Measurements from ENCODE around the gene SPACA9. TPM values are rescaled to one million over a fixed set of nuclear protein-coding genes. Genes with fewer than 3 reads are reported as not detected.

The SPACA9 gene
- total RNA-seq, 1 experiment from 2014 or later = 1.3 TPM

DNA sequence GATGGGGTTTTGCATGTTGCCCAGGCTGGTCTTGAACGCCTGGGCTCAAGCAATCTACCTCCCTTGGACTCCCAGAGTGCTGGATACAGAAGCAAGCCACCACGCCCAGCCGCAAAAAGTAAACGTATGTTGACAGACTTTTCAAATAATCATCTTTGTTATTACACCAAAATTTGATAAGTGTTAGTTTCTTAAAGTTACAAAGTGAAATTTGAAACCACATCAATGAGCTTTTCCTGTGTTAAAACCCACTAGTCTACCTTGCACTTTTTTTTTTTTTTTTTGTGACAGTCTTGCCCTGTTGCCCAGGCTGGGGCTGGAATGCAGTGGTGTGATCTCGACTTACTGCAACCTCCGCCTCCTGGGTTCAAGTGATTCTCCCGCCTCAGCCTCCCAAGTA is 29.9 kb downstream of the SPACA9 start:
- Histone ChIP-seq H3K79me2 (ENCODE audit: insufficient read depth, low read length) (no peaks in the 10 kb centered on the region), H2BK15ac (ENCODE audit: low read depth, low read length) (no peak overlapping the region), H3K14ac (ENCODE audit: insufficient read depth, low read length) (no peak overlapping the region), H3T11ph (ENCODE audit: low read length) (no peak overlapping the region), H3K27ac (ENCODE audit: insufficient read length, low read depth, low read length) (no peak overlapping the region), H4K8ac (replicated peaks; ENCODE audit: insufficient read length, low read depth, low read length) (no peak overlapping the region), H2AFZ (ENCODE audit: low read length) (no peak overlapping the region), H3K4me1 (ENCODE audit: insufficient read depth, low read length) (no peaks in the 10 kb centered on the region; the same call in 1 of the 2 replicates), H2AK5ac (ENCODE audit: insufficient read length, low read length) (no peak overlapping the region), H2BK5ac (ENCODE audit: insufficient read length, low read length) (no peak overlapping the region), H2BK12ac (ENCODE audit: insufficient read length, low read depth, low read length) (no peak overlapping the region), H3K27me3 (ENCODE audit: insufficient read depth, low read length) (no peaks in the 10 kb centered on the region), H3K9ac (ENCODE audit: extremely low read depth, insufficient read length, low read length) (no peak overlapping the region), H2BK20ac (ENCODE audit: low read depth, low read length, poor library complexity, severe bottlenecking) (no peak overlapping the region), H3K56ac (ENCODE audit: insufficient read length, low read depth, low read length) (no peak overlapping the region), H3K4me2 (ENCODE audit: insufficient read depth, insufficient read length, low read length) (no peak overlapping the region), H3K4ac (ENCODE audit: low read depth, low read length) (no peak overlapping the region), H3K79me1 (ENCODE audit: insufficient read depth, low read depth, low read length, poor library complexity, severe bottlenecking) (no peaks in the 10 kb centered on the region), H4K91ac (ENCODE audit: insufficient read length, low read depth, low read length) (no peak overlapping the region), H4K20me1 (ENCODE audit: control insufficient read depth, insufficient read depth, insufficient read length) (no peaks in the 10 kb centered on the region), H4K5ac (ENCODE audit: insufficient read length, low read depth, low read length) (no peak overlapping the region), H3K23me2 (ENCODE audit: insufficient read length, low read depth, low read length, poor library complexity, severe bottlenecking) (no peaks in the 10 kb centered on the region), H3K18ac (ENCODE audit: insufficient read length, low read depth, low read length) (no peak overlapping the region), H3K23ac (ENCODE audit: insufficient read length, low read depth, low read length) (no peak overlapping the region), H3K9me3 (ENCODE audit: control insufficient read depth, low read depth, low read length) (no peaks in the 10 kb centered on the region), H2BK120ac (ENCODE audit: low read depth, low read length, poor library complexity, severe bottlenecking) (no peak overlapping the region)
- no peak for DNase-seq
- Mint-ChIP-seq H3K9me3 (no peaks in the 10 kb centered on the region), H3K27ac (no peak overlapping the region), H3K36me3 (ENCODE audit: insufficient read depth in 1 of 3, low read depth in 3 of 3) (peaks cover 12 to 37% (median 30%) of the 10 kb centered on the region in 3 experiments), H3K27me3 (ENCODE audit: low read depth) (no peaks in the 10 kb centered on the region), H3K4me3 (no peak overlapping the region), H3K4me1 (peaks cover 12% of the 10 kb centered on the region in 2 experiments)
- no CpG with 5 or more reads among the region's 7 CpGs for WGBS (ENCODE audit: extremely low coverage, insufficient read length, low lambda C conversion rate)
- TF ChIP-seq, protein P1, sequence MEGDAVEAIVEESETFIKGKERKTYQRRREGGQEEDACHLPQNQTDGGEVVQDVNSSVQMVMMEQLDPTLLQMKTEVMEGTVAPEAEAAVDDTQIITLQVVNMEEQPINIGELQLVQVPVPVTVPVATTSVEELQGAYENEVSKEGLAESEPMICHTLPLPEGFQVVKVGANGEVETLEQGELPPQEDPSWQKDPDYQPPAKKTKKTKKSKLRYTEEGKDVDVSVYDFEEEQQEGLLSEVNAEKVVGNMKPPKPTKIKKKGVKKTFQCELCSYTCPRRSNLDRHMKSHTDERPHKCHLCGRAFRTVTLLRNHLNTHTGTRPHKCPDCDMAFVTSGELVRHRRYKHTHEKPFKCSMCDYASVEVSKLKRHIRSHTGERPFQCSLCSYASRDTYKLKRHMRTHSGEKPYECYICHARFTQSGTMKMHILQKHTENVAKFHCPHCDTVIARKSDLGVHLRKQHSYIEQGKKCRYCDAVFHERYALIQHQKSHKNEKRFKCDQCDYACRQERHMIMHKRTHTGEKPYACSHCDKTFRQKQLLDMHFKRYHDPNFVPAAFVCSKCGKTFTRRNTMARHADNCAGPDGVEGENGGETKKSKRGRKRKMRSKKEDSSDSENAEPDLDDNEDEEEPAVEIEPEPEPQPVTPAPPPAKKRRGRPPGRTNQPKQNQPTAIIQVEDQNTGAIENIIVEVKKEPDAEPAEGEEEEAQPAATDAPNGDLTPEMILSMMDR (conservative IDR thresholded peaks at IDR 0.05) = no peak

All from H9 (cell line).